Keratinocyte (primary cell): Measurements from ENCODE around the gene RMND1.

Experiments
- EZH2 ChIP-seq: IDR thresholded peaks from one replicate; pipeline ENCODE4 v1.6.1; 2012; ENCODE audit warnings: inconsistent platforms, mild to moderate bottlenecking, low read length, moderate library complexity
- TF ChIP-seq, protein P1 (sequence below), 3 experiments: IDR thresholded peaks in 1 of 3; conservative IDR thresholded peaks in 1 of 3; optimal IDR thresholded peaks in 1 of 3; 2 replicates in 2 of 3; 3 replicates in 1 of 3; pipeline versions ENCODE3 to v1.5.1; 2011; ENCODE audit warnings: low read length in 3 of 3, mild to moderate bottlenecking in 3 of 3, moderate library complexity in 2 of 3, control low read depth in 1 of 3, inconsistent platforms in 1 of 3; ENCODE audit not compliant: insufficient read depth in 2 of 3; ENCODE audit errors: extremely low read depth in 1 of 3

DNA sequence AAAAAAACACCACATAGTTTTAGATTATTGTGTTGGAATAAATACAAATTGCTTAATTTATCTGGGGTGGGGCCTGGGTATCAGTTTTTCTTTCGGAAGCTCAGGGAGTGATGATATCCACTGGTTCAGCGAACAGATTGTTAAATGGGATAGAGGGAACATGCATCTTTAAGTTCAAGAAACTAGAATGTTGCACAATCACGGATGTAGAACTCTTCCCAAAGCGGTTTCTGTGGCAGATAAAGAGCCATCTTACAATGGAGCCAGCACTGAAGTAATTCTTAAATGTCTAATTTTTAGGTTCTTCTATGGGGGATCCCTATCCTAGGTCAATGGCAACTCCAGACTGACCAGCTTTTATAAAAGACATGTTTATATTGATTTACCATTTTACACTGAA is 9.7 kb upstream of the RMND1 start:
- TF ChIP-seq, protein P1, sequence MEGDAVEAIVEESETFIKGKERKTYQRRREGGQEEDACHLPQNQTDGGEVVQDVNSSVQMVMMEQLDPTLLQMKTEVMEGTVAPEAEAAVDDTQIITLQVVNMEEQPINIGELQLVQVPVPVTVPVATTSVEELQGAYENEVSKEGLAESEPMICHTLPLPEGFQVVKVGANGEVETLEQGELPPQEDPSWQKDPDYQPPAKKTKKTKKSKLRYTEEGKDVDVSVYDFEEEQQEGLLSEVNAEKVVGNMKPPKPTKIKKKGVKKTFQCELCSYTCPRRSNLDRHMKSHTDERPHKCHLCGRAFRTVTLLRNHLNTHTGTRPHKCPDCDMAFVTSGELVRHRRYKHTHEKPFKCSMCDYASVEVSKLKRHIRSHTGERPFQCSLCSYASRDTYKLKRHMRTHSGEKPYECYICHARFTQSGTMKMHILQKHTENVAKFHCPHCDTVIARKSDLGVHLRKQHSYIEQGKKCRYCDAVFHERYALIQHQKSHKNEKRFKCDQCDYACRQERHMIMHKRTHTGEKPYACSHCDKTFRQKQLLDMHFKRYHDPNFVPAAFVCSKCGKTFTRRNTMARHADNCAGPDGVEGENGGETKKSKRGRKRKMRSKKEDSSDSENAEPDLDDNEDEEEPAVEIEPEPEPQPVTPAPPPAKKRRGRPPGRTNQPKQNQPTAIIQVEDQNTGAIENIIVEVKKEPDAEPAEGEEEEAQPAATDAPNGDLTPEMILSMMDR (optimal IDR thresholded peaks at IDR 0.05 in 1 of 3, IDR thresholded peaks at IDR 0.05 in 1 of 3, conservative IDR thresholded peaks at IDR 0.05 in 1 of 3; ENCODE audit: extremely low read depth in 1 of 3, insufficient read depth in 2 of 3, low read length in 3 of 3) = no peak
- TF ChIP-seq EZH2 = no peak
